ENCODE results near the gene C3orf20. TPM values are rescaled to one million over a fixed set of nuclear protein-coding genes. Genes with fewer than 3 reads are reported as not detected.

C3orf20 gene
- total RNA-seq, 1 experiment from 2014 or later = not detected

DNA sequence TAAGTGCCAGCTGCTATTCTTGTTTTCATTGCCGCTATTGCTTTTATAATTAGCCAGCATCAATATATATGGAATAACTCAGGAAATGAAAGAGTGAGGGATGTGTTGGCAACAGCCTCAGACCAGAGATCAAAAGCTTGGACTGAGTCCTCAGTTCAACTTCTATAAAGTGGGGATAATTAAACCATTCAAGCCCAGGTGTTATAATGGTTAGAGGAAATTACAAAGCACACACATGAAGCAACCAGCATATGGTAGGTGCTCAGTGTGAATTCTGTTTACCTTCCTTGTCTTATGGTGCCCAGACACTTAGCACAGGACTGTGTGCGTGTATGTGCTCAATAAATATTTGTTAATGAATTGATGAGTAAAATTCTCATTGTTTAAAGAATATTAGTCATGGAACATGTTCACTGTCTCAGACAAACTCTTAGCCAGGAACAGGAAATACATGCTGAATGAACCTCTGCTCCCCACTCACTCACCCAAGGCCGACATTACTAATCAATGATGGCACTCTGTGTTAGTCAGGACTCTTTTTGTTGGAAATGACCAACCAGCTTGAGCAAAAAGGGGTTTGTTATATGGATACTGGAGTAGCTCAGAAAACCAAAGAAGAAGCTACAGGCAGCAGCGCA, 40.1 kb upstream of the C3orf20 start:
- Histone ChIP-seq H3K9me3 (ENCODE audit: control insufficient read depth, insufficient read depth, low read depth, low read length) (no peaks in the 10 kb centered on the region), H3K27ac (ENCODE audit: low read length) (no peak overlapping the region), H3K27me3 (ENCODE audit: control insufficient read depth, insufficient read depth, low read length) (no peaks in the 10 kb centered on the region), H3K4me1 (ENCODE audit: control insufficient read depth, insufficient read depth, low read length) (no peaks in the 10 kb centered on the region), H3K4me3 (ENCODE audit: low read depth in 2 of 2, low read length in 2 of 2) (no peak overlapping the region), H3K36me3 (ENCODE audit: control insufficient read depth, insufficient read depth, low read length) (no peaks in the 10 kb centered on the region)
- ChIA-PET CTCF (no interaction called here), POLR2A (no interaction called here)
- TF ChIP-seq TCF7L2 (IDR thresholded peaks at IDR 0.05; ENCODE audit: low read depth, low read length) = no peak
- TF ChIP-seq, protein P1, sequence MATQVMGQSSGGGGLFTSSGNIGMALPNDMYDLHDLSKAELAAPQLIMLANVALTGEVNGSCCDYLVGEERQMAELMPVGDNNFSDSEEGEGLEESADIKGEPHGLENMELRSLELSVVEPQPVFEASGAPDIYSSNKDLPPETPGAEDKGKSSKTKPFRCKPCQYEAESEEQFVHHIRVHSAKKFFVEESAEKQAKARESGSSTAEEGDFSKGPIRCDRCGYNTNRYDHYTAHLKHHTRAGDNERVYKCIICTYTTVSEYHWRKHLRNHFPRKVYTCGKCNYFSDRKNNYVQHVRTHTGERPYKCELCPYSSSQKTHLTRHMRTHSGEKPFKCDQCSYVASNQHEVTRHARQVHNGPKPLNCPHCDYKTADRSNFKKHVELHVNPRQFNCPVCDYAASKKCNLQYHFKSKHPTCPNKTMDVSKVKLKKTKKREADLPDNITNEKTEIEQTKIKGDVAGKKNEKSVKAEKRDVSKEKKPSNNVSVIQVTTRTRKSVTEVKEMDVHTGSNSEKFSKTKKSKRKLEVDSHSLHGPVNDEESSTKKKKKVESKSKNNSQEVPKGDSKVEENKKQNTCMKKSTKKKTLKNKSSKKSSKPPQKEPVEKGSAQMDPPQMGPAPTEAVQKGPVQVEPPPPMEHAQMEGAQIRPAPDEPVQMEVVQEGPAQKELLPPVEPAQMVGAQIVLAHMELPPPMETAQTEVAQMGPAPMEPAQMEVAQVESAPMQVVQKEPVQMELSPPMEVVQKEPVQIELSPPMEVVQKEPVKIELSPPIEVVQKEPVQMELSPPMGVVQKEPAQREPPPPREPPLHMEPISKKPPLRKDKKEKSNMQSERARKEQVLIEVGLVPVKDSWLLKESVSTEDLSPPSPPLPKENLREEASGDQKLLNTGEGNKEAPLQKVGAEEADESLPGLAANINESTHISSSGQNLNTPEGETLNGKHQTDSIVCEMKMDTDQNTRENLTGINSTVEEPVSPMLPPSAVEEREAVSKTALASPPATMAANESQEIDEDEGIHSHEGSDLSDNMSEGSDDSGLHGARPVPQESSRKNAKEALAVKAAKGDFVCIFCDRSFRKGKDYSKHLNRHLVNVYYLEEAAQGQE (IDR thresholded peaks at IDR 0.05; ENCODE audit: insufficient read depth in 1 of 2, low read depth in 2 of 2, low read length in 1 of 2) = no peak
- TF ChIP-seq POLR2AphosphoS5 (IDR thresholded peaks at IDR 0.05; ENCODE audit: low read depth, low read length) = no peak
- TF ChIP-seq, protein P2, sequence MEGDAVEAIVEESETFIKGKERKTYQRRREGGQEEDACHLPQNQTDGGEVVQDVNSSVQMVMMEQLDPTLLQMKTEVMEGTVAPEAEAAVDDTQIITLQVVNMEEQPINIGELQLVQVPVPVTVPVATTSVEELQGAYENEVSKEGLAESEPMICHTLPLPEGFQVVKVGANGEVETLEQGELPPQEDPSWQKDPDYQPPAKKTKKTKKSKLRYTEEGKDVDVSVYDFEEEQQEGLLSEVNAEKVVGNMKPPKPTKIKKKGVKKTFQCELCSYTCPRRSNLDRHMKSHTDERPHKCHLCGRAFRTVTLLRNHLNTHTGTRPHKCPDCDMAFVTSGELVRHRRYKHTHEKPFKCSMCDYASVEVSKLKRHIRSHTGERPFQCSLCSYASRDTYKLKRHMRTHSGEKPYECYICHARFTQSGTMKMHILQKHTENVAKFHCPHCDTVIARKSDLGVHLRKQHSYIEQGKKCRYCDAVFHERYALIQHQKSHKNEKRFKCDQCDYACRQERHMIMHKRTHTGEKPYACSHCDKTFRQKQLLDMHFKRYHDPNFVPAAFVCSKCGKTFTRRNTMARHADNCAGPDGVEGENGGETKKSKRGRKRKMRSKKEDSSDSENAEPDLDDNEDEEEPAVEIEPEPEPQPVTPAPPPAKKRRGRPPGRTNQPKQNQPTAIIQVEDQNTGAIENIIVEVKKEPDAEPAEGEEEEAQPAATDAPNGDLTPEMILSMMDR (IDR thresholded peaks at IDR 0.05) = no peak
- TF ChIP-seq SIN3A (IDR thresholded peaks at IDR 0.05; ENCODE audit: borderline replicate concordance, insufficient read depth, low read depth, low read length) = no peak
- no peak for DNase-seq (ENCODE audit: low read depth, low spot score)
- intact Hi-C loops (cut with micrococcal nuclease; ENCODE audit: unreplicated experiment) = no loop called here
- ATAC-seq = no peak
- BruUV-seq (replicated peaks) = no TSS peak
- in situ Hi-C loops (cut with HindIII; ENCODE audit: low pct_unique_long_range_greater_than_20kb, low sequenced_read_pairs) = no loop called here

GRCh38 chr3:14636496-14637087, 38.3 kb upstream of the C3orf20 start:
- BruUV-seq (replicated peaks) = no TSS peak

More at GRCh38 chr3:14636496-14637087, 38.3 kb upstream of the C3orf20 start:
- H3K4me3 ChIP-seq (ENCODE audit: low read depth in 2 of 2, low read length in 2 of 2) = no peak overlapping the region
- H3K36me3 ChIP-seq (ENCODE audit: control insufficient read depth, insufficient read depth, low read length) = no peaks in the 10 kb centered on the region
- ChIA-PET CTCF (interaction anchor here (0.8 kb wide), 1 partner anchor 11 kb away, joined by 4 read pairs; no protein-coding TSS in a partner anchor), POLR2A (interaction anchor here (0.6 kb wide), 1 partner anchor 890 kb away, joined by 3 read pairs; no protein-coding TSS in a partner anchor)
- H3K4me1 ChIP-seq (ENCODE audit: control insufficient read depth, insufficient read depth, low read length) = no peaks in the 10 kb centered on the region
- no peak overlapping the region for H3K27ac ChIP-seq (ENCODE audit: low read length)
- ATAC-seq (no peak), DNase-seq (ENCODE audit: low read depth, low spot score) (no peak)
- TF ChIP-seq TCF7L2 (IDR thresholded peaks at IDR 0.05; ENCODE audit: low read depth, low read length) (no peak), POLR2AphosphoS5 (IDR thresholded peaks at IDR 0.05; ENCODE audit: low read depth, low read length) (no peak), SIN3A (IDR thresholded peaks at IDR 0.05; ENCODE audit: borderline replicate concordance, insufficient read depth, low read depth, low read length) (no peak)
- TF ChIP-seq, protein P1 (IDR thresholded peaks at IDR 0.05; ENCODE audit: insufficient read depth in 1 of 2, low read depth in 2 of 2, low read length in 1 of 2) = no peak
- TF ChIP-seq, protein P2 (IDR thresholded peaks at IDR 0.05) = no peak
- H3K9me3 ChIP-seq (ENCODE audit: control insufficient read depth, insufficient read depth, low read depth, low read length) = no peaks in the 10 kb centered on the region
- no peaks in the 10 kb centered on the region for H3K27me3 ChIP-seq (ENCODE audit: control insufficient read depth, insufficient read depth, low read length)
- intact Hi-C loops (cut with micrococcal nuclease; ENCODE audit: unreplicated experiment) (no loop called here), in situ Hi-C loops (cut with HindIII; ENCODE audit: low pct_unique_long_range_greater_than_20kb, low sequenced_read_pairs) (no loop called here)
